Suprapubic skin (tissue), 4 donors: ENCODE data around the gene BEST1. TPM values are rescaled to one million over a fixed set of nuclear protein-coding genes. Genes with fewer than 3 reads are reported as not detected.

Source experiments
- DNase-seq, 2 donors: peaks; one replicate each; pipeline ENCODE4 v3.0.0-alpha.2; 2019; ENCODE audit warnings: low spot score in 2 of 2
- H3K27ac ChIP-seq: fragments of 200-600 bp; sonication (generic); one replicate; pipeline ENCODE4 v1.5.1; 2019
- H3K27me3 ChIP-seq: fragments of 200-600 bp; sonication (generic); one replicate; pipeline ENCODE4 v1.5.1; 2019
- H3K36me3 ChIP-seq: fragments of 200-600 bp; sonication (generic); one replicate; pipeline ENCODE4 v1.5.1; 2019
- H3K4me1 ChIP-seq: fragments of 200-600 bp; sonication (generic); one replicate; pipeline ENCODE4 v1.5.1; 2019
- H3K4me3 ChIP-seq: fragments of 200-600 bp; sonication (generic); one replicate; pipeline ENCODE4 v1.5.1; 2019; ENCODE audit warnings: mild to moderate bottlenecking
- H3K9me3 ChIP-seq: fragments of 200-600 bp; sonication (generic); one replicate; pipeline ENCODE4 v1.5.1; 2019
- EP300 ChIP-seq: sonication (generic); formaldehyde crosslinking; IDR thresholded peaks from one replicate; pipeline ENCODE4 v1.6.1; 2017; ENCODE audit warnings: antibody characterized with exemption
- POLR2A ChIP-seq, 2 donors: fragments of 450-650 bp; IDR thresholded peaks; one replicate each; pipeline ENCODE4 v1.6.1; 2017; ENCODE audit warnings: antibody characterized with exemption in 2 of 2, mild to moderate bottlenecking in 2 of 2, moderate library complexity in 2 of 2
- POLR2AphosphoS5 ChIP-seq, 3 donors: sonication (generic); formaldehyde crosslinking; IDR thresholded peaks; one replicate each; pipeline ENCODE4 v1.6.1; 2017; ENCODE audit warnings: antibody characterized with exemption in 3 of 3
- WGBS: methylation state at CpG from one replicate; pipeline ENCODE4 v1.1.5; 2018; 5-methylcytosine and 5-hydroxymethylcytosine counted together
- total RNA-seq, 4 donors: library from RNA; depleted of rRNA; stranded (reverse); fragments of >200 nt; gene quantifications; one replicate each; pipeline ENCODE4 v1.1.0, GENCODE V29; 2016
- TF ChIP-seq, protein P1 (sequence below), 2 donors: fragments of 200-600 bp in 1 of 2; fragments of 450-650 bp in 1 of 2; sonication (generic) in 1 of 2; IDR thresholded peaks; one replicate each; pipeline ENCODE4 v1.5.1; 2016 to 2019; ENCODE audit warnings: antibody characterized with exemption in 2 of 2, mild to moderate bottlenecking in 1 of 2, moderate library complexity in 1 of 2

The BEST1 gene
- total RNA-seq, 4 donors from 2014 or later: 1.5 to 4.1 (median 2.5) TPM

DNA sequence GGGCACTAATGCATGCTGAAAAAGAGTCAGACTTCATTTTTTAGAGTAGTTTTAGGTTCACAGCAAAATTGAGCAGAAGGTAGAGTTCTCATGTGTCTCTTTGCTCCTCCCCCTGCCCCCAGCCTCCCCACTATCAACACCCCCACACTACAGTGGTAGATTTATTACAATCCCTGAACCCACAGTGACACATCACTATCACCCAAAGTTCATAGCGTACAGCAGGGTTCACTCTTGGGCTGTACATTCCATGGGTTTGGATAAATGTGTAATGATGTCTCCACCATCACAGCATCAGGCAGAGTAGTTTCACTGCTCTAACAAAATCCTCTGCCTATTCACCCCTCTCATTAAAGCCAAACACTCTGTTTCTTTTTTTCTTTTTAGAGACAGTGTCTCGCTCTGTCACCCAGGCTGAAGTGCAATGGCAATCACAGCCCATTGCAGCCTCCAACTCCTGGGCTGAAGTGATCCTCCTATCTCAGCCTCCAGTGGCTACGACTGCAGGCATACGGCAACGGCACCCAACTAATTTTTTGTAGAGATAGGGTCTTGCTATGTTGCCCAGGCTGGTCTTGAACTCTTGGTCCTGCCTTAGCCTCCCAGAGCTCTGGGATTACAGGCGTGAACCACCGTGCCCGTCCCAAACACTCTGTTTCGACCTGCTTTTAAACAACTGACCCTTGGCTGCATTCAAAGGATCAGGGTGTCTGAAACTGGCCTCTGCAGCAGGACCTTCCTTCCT is 4.1 kb downstream of the BEST1 start:
- Histone ChIP-seq H3K27ac (peak overlapping the region; percentile 16), H3K9me3 (no peaks in the 10 kb centered on the region), H3K4me1 (peaks cover 30% of the 10 kb centered on the region), H3K36me3 (peaks cover 8% of the 10 kb centered on the region), H3K4me3 (no peak overlapping the region), H3K27me3 (peaks cover 14% of the 10 kb centered on the region)
- no peak for DNase-seq
- 91% methylated on average over 9 of the region's 9 CpGs for WGBS
- TF ChIP-seq, protein P1, sequence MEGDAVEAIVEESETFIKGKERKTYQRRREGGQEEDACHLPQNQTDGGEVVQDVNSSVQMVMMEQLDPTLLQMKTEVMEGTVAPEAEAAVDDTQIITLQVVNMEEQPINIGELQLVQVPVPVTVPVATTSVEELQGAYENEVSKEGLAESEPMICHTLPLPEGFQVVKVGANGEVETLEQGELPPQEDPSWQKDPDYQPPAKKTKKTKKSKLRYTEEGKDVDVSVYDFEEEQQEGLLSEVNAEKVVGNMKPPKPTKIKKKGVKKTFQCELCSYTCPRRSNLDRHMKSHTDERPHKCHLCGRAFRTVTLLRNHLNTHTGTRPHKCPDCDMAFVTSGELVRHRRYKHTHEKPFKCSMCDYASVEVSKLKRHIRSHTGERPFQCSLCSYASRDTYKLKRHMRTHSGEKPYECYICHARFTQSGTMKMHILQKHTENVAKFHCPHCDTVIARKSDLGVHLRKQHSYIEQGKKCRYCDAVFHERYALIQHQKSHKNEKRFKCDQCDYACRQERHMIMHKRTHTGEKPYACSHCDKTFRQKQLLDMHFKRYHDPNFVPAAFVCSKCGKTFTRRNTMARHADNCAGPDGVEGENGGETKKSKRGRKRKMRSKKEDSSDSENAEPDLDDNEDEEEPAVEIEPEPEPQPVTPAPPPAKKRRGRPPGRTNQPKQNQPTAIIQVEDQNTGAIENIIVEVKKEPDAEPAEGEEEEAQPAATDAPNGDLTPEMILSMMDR (IDR thresholded peaks at IDR 0.05): no peak
- TF ChIP-seq POLR2A (IDR thresholded peaks at IDR 0.05) (no peak), POLR2AphosphoS5 (IDR thresholded peaks at IDR 0.05) (no peak), EP300 (no peak)

DNA sequence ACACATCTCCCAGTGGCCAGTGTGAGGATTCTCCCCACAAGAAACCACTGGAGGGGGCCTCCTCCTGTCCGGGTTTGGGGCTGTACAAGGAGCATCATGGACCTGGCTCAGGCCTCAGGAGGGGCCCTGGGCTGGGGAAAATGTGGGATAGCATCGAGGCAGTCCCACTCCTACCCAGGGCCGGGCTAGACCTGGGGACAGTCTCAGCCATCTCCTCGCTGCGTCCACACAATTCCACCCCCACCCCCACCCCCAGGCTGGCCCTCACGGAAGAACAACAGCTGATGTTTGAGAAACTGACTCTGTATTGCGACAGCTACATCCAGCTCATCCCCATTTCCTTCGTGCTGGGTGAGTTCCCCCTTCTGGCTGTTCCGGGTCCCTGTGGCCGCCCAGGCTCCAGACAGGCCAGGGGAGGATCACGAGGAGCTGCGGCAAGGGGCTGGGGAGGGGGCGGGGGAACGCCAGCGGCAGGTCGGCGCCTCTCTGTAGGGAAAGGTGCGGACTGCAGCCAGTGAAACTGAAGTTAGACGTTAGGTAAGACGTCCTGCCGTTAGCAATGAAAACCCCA is 4.8 kb downstream of the BEST1 start:
- Histone ChIP-seq H3K27ac (peak overlapping the region; percentile 16), H3K36me3 (peaks cover 8% of the 10 kb centered on the region), H3K4me1 (peaks cover 24% of the 10 kb centered on the region), H3K9me3 (no peaks in the 10 kb centered on the region), H3K4me3 (peak overlapping the region; percentile 30), H3K27me3 (peaks cover 14% of the 10 kb centered on the region)
- 27% methylated on average over 8 of the region's 21 CpGs for WGBS
- TF ChIP-seq POLR2A (IDR thresholded peaks at IDR 0.05) (peak in 1 of 2 donors; percentile 33), POLR2AphosphoS5 (IDR thresholded peaks at IDR 0.05) (peak in 1 of 3 donors; percentile 19), EP300 (no peak)
- TF ChIP-seq, protein P1 (IDR thresholded peaks at IDR 0.05): peak in 1 of 2 donors; percentile 19
- DNase-seq: peak in 1 of 2 donors; percentile 83

DNA sequence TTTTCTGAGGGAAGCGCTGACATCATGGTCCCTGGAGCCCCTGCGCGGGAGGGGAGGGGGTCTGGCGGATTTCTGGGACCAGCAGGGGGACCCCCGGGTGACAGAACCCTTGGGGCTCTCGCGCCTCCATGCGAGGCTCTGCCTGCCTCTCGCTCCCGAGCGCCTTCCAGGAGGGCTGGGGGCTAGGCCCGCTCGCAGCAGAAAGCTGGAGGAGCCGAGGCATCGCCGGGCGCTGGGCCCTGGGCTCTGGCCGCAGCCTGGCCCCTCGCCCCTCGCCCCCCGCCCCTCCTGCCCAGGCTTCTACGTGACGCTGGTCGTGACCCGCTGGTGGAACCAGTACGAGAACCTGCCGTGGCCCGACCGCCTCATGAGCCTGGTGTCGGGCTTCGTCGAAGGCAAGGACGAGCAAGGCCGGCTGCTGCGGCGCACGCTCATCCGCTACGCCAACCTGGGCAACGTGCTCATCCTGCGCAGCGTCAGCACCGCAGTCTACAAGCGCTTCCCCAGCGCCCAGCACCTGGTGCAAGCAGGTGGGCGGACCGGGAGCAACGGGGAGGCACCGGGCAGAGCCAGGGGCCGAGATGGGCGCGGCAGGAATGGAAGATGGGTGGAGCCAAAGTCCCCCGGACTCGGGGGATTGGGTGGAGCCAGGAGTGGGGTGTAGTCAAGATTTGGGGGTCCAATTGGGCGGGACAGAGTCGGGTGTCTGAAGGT is 5.4 kb downstream of the BEST1 start:
- DNase-seq: peak; percentile 77 to 80
- WGBS: 13% methylated on average over 15 of the region's 56 CpGs
- H3K9me3 ChIP-seq: no peaks in the 10 kb centered on the region

DNA sequence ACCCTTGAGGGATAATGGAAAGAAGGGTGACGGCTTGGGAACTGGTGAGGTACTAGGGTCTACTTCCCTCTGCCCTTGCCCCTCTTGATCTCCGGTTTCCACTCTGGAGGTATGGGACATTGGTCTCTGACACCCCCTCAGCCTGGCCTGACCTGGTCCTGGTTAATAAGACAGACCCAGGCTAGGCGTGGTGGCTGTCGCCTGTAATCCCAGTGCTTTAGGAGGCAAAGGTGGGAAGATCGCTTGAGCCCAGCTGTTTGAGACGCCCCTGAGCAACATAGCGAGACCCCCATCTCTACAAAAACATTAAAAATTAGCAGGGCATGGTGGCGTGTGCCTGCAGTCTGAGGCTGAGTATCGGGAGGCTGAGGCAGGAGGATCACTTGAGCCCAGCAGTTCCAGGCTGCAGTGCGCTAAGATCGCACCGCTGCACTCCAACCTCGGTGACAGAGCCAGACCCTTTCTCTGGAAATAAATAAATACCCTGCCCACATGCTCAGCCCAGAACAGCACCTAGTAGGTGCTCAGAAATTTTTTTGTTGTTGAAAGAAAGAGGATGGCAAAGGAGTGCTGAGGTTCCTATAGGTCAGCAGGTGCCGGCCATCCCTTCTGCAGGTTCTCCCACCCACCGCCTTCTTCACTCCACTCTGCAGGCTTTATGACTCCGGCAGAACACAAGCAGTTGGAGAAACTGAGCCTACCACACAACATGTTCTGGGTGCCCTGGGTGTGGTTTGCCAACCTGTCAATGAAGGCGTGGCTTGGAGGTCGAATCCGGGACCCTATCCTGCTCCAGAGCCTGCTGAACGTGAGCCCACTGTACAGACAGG is 6.3 kb downstream of the BEST1 start:
- Histone ChIP-seq H3K9me3 (no peaks in the 10 kb centered on the region), H3K27ac (no peak overlapping the region), H3K4me1 (peaks cover 24% of the 10 kb centered on the region), H3K27me3 (peaks cover 14% of the 10 kb centered on the region), H3K4me3 (peak overlapping the region; percentile 30), H3K36me3 (peaks cover 8% of the 10 kb centered on the region)
- DNase-seq: no peak
- WGBS: 90% methylated on average over 20 of the region's 20 CpGs
- TF ChIP-seq, protein P1 (IDR thresholded peaks at IDR 0.05): no peak
- TF ChIP-seq EP300: no peak
- no peak for TF ChIP-seq POLR2A (IDR thresholded peaks at IDR 0.05)
- no peak for TF ChIP-seq POLR2AphosphoS5 (IDR thresholded peaks at IDR 0.05)

More for the DNA sequence above, 5.4 kb downstream of the BEST1 start:
- Histone ChIP-seq H3K36me3 (peaks cover 8% of the 10 kb centered on the region), H3K4me3 (peak overlapping the region; percentile 30), H3K27me3 (peaks cover 14% of the 10 kb centered on the region), H3K27ac (peak overlapping the region; percentile 16), H3K4me1 (peaks cover 22% of the 10 kb centered on the region)
- TF ChIP-seq POLR2AphosphoS5 (IDR thresholded peaks at IDR 0.05) (no peak), POLR2A (IDR thresholded peaks at IDR 0.05) (no peak), EP300 (no peak)
- TF ChIP-seq, protein P1 (IDR thresholded peaks at IDR 0.05): no peak
